22Rv1 (cell line): ENCODE measurements around the gene SLC2A13.

Experiments used
- ZFX ChIP-seq: fragments of 450-650 bp; IDR thresholded peaks from 2 replicates; pipeline ENCODE4 v1.6.1; 2017; ENCODE audit warnings: antibody characterized with exemption, borderline replicate concordance
- TF ChIP-seq, protein P1 (sequence below): fragments of 450-650 bp; IDR thresholded peaks from 2 replicates; pipeline ENCODE4 v1.5.1; 2017; ENCODE audit warnings: mild to moderate bottlenecking

DNA sequence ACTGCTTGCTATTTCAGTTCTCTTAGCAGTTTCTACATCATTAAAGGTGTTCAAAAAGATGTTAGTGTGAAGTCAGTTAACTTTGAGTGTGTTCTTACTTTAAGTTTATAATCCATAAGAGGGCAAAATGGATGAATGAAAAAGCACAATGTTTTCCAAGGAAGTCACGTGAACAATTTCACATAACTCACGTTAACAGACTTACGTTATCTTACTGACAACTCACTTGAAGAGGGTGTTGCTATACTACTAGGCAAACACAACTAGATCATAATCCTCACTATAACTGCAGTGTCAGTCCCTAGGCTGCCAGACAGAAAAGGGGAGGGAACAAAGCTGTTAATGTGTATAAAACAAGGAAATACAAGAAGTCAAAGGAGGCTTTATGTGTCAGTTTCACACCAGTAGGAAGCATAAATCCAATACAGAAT lies 6.4 kb downstream of the SLC2A13 start:
- TF ChIP-seq, protein P1, sequence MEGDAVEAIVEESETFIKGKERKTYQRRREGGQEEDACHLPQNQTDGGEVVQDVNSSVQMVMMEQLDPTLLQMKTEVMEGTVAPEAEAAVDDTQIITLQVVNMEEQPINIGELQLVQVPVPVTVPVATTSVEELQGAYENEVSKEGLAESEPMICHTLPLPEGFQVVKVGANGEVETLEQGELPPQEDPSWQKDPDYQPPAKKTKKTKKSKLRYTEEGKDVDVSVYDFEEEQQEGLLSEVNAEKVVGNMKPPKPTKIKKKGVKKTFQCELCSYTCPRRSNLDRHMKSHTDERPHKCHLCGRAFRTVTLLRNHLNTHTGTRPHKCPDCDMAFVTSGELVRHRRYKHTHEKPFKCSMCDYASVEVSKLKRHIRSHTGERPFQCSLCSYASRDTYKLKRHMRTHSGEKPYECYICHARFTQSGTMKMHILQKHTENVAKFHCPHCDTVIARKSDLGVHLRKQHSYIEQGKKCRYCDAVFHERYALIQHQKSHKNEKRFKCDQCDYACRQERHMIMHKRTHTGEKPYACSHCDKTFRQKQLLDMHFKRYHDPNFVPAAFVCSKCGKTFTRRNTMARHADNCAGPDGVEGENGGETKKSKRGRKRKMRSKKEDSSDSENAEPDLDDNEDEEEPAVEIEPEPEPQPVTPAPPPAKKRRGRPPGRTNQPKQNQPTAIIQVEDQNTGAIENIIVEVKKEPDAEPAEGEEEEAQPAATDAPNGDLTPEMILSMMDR: no peak
- TF ChIP-seq ZFX: no peak
